HG03039 (cell line): ENCODE data around the gene CARD14.
"Not testable (repeated sequence)": the region's sequence is repeated elsewhere in the genome, so short reads cannot be mapped to it uniquely, and the experiment has no call there.

ENCODE experiments used
- ATAC-seq: cut with Tn5 transposase; IDR thresholded peaks from one replicate; pipeline ENCODE4 v1.9.1; 2021; ENCODE audit warnings: mild to moderate bottlenecking, moderate library complexity; ENCODE audit not compliant: unreplicated experiment

CARD14 gene

GRCh38 chr17:80183581-80184422 lies 14.0 kb downstream of the CARD14 start:
- no peak for ATAC-seq

GRCh38 chr17:80184423-80184714 lies 14.5 kb downstream of the CARD14 start:
- no peak for ATAC-seq

DNA sequence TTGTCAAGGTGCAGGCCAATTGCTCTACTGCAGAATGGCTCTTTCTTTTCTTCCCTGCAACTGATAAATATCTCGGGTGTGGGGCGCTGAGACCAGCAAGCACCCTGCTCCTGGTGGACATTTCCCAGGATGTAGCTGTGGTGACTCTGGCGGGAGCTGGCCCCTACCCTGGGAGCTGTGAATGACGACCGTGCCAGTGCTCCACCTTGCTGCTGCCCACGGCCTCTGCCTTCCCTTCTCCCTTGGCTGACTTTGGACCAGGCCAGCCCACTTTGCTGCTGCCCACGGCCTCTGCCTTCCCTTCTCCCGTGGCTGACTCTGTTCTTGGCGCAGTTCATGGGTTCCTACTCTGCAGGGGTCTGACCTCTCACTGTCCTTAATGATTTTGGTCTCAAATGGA lies 16.1 kb downstream of the CARD14 start:
- ATAC-seq = no peak

DNA sequence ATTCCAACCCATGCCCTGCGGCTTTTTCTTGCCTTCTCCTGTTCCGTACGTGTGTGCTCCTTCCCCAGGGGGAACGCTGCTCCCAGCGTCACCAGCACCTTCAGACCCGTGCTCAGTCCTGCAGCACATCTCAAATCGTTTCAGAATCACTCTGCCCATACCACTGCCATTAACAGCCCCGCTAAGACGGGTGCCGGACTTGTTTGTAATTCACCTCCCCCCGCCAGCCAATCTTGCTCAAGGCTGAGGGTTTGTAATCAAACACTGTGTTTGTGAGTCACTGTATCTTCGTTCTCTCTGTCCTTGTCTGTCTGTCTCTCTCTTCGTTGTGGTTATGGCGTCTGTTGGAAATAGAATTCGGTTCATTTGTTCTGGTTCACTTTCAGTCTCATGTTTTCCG lies 17.3 kb downstream of the CARD14 start:
- ATAC-seq = no peak

DNA sequence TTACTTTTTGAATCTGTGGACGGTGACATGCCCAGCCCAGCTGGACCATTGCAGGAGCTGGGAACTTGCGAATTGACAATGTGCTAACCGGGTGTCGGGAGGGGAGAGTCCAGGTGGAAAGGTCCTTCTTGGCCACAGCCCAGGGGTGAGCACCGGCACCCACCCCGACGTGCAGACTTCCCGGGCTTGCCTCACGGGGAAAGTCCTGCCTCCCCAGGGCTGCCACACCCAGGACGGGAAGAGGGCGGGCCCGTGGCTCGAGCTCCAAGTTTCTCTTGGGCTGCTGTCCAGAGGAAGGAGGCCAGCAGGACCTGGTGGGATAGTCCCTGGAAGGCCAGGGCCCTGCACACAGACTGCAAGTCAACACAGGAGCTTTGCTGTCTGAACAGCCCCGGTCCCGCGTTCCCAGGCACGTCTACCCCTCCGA lies 17.7 kb downstream of the CARD14 start:
- ATAC-seq = no peak

- ATAC-seq = no peak
These were observed 19.8 kb downstream of the CARD14 start for GRCh38 chr17:80189611-80190010.

DNA sequence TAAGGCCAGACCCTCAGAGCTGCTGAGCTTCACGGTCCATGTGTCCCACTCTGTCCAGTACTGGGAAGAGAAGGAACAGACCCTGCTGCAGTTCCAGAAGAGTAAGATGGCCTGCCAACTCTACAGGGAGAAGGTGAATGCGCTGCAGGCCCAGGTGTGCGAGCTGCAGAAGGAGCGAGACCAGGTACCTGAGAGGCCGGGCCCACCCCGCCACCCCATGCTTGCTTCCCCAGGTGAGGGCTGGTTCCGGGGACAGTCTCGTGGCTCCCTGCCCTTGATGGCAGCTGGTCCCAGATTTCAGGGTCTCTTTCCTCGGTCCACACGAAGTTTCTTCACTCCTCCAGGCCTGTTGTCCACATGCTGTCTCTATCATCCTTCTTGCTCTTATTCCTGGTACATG lies 20.9 kb downstream of the CARD14 start:
- no peak for ATAC-seq

DNA sequence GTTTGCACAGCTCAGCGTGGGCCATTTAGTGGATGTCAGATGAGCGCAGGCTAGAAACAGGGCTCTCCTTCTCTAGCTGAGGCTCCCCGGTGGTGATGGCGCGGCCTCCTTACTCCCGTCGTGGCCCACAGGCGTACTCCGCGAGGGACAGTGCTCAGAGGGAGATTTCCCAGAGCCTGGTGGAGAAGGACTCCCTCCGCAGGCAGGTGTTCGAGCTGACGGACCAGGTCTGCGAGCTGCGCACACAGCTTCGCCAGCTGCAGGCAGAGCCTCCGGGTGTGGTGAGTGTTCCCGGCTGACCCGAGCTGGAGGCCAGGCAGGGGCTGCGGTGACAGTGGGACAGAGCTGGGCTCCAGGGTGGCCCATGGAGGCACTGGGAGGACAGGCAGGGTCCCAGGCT lies 21.4 kb downstream of the CARD14 start:
- ATAC-seq = no peak

DNA sequence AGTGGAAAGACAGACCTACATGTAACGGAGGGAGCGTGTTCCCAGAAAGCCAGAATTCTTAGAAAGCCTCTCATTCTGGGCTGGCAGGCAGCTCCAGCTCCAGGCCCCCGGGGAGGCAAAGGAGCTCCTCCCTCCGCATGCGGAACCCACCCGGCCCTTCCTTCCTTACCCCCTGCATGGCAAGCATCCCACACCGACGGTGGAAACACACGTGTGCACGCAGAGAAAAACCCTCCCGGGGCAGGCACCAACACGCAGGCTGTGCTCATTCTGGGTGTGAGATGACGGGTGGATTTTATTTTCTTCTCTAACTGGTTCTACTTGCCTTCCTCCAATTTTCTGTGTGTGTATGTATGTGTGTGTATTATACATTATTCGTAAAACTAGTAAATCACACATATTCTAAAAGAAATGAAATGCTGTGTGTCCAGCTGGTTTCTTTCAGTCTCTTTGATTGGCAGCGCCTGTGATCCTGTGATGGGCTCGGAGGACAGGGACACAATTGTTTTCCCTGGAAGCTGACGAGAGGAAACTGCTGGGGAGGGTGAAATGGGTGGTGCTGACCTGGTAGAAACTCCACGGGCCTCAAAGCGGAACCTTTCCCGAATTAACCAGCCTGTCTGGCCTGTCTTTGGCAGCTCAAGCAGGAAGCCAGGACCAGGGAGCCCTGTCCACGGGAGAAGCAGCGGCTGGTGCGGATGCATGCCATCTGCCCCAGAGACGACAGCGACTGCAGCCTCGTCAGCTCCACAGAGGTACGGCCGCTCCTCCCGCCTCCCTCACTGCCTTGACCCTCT lies 22.2 kb downstream of the CARD14 start:
- no peak for ATAC-seq

DNA sequence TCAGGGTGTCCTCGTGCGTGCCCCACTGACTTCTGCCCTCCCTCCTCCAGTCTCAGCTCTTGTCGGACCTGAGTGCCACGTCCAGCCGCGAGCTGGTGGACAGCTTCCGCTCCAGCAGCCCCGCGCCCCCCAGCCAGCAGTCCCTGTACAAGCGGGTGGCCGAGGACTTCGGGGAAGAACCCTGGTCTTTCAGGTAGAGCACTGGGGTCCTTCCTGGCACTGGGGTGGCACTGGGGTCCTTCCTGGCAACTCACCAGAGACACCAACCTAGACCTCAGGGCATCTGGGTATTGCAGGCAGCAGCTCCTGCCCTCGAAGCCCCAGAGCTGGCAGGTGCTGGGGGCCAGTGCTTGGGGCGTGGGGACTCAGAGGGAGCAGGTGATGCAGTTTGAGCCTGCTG lies 25.3 kb downstream of the CARD14 start:
- no peak for ATAC-seq

DNA sequence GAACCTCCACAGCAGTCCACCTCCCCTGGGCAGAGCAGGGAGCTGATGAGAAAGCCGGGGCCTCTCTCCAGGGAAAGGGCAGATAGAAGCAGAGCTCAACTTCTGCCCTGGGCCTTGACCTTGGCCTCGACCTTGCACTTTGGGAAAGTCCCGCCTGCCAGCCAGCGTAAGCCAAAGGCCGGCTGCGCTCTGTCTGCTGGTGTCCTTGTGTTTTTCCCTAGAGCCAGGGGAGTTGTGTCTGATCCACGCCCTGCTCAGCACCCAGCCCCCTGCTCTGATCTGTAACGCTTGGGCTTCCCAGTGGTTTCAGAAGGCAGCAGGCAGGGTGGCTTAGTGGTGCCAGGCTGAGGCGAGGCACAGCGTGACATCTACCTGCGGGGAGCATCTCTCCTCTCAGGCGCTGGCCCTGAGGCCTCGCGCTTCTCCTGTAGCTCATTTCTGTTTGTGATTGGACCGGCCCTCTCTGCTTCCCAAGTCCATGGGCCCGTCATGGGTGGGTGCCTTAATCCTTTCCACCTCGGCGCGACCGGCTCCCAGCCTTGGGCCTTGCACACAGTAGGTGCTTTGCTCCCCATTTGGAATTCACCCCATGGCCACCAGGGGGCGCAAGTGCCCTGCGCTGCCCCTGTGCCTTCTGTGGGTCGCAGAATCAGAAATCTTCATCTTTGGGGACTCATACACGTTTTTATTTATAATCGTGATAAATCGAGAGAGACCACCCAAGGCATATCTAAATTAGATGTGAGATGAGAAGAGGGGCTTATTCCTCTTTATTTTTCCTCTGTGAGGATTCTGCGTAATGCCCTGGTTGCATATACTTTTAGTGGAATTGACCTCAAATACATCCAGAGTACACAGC lies 26.1 kb downstream of the CARD14 start:
- ATAC-seq = no peak

GRCh38 chr17:80196652-80197051 lies 26.8 kb downstream of the CARD14 start:
- ATAC-seq = no peak

- no peak for ATAC-seq
These were observed 28.4 kb downstream of the CARD14 start for GRCh38 chr17:80198144-80198661.

GRCh38 chr17:80199295-80199694 lies 29.5 kb downstream of the CARD14 start:
- not testable (repeated sequence) for ATAC-seq

DNA sequence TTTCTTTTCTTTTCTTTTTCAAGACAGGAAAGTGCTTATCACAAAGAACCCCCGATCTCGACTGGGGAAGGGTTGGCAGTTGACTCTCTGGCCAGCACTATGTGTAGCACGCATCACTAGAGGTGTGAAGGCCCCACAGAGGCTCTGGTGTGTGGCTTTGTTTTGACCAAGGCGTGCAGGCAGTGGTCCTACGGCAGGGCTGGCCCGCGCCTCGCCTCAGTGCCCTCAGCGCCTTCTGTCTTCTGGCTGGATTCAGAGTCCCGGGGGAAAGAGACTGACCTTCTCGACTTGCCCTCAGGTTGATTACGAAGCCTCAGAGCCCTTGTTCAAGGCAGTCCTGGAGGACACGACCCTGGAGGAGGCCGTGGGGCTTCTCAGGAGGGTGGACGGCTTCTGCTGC lies 31.6 kb downstream of the CARD14 start:
- no peak for ATAC-seq

GRCh38 chr17:80202197-80202596 lies 32.4 kb downstream of the CARD14 start:
- ATAC-seq = no peak

DNA sequence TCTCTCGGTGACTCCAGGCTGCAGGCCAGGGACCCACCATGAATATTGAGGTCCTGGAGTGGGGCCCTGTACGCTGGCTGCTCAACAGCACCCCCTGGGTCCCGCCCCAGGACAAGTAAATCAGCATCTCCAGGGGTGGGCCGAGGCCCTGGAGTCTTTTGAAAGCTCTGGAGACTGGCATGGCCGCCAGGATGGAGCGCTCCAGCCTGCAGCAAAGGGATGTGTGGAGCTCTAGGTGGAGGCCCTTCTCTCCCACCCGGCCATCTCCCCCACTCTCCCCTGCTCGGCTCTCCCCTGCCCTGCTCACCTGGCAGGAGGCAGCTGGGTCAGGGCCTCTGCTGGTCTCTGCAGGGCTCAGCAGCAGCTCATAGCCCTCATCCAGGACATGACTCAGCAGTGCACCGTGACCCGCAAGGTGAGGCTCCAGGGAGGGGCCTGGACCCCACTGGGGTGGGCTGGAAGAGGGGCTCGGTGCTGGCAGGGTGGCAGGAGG lies 33.7 kb downstream of the CARD14 start:
- no peak for ATAC-seq

GRCh38 chr17:80204626-80205468 lies 35.0 kb downstream of the CARD14 start:
- no peak for ATAC-seq

- ATAC-seq = no peak
These were observed 36.0 kb downstream of the CARD14 start for GRCh38 chr17:80205811-80206210.

GRCh38 chr17:80208050-80208449 lies 38.2 kb downstream of the CARD14 start:
- no peak for ATAC-seq
